Measurements from ENCODE around the gene LDAH.

DNA sequence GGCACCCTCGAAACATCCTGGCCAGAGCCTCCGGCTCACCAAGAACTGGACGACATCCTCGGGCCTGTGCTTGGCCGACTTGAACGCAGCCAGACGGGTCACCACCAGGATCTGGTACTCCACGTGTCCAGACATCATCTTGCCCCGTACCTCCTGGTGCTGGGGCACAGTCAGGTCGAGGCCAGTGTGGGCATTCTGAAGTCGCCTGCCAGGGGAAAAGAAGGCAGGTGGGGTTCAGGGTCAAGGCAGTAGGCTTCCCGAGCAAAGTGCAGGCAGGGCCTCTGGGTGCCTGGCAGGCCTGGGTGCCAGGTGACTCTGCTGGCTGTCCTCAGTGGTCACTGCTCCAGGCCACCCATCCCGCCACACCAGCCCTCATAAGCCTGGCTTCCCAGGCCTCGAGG lies 177.6 kb downstream of the LDAH start:
- TF ChIP-seq, protein P1, sequence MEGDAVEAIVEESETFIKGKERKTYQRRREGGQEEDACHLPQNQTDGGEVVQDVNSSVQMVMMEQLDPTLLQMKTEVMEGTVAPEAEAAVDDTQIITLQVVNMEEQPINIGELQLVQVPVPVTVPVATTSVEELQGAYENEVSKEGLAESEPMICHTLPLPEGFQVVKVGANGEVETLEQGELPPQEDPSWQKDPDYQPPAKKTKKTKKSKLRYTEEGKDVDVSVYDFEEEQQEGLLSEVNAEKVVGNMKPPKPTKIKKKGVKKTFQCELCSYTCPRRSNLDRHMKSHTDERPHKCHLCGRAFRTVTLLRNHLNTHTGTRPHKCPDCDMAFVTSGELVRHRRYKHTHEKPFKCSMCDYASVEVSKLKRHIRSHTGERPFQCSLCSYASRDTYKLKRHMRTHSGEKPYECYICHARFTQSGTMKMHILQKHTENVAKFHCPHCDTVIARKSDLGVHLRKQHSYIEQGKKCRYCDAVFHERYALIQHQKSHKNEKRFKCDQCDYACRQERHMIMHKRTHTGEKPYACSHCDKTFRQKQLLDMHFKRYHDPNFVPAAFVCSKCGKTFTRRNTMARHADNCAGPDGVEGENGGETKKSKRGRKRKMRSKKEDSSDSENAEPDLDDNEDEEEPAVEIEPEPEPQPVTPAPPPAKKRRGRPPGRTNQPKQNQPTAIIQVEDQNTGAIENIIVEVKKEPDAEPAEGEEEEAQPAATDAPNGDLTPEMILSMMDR (conservative IDR thresholded peaks at IDR 0.05; ENCODE audit: low read depth, low read length): no peak
- no peak for TF ChIP-seq EZH2 (IDR thresholded peaks at IDR 0.05; ENCODE audit: borderline replicate concordance, low read depth, low read length, poor library complexity, severe bottlenecking)
